A549 (cell line): ENCODE measurements around the gene CDH4. TPM values are rescaled to one million over a fixed set of nuclear protein-coding genes. Genes with fewer than 3 reads are reported as not detected.
A peak's percentile ranks its signal among the peaks of the same experiment; 100 is the strongest.
"Not testable (repeated sequence)": the region's sequence is repeated elsewhere in the genome, so short reads cannot be mapped to it uniquely, and the experiment has no call there.

ENCODE experiments used
- ATAC-seq, 2 experiments: fragments of 200-7000 bp in 1 of 2; fragments of >200 bp in 1 of 2; cut with Nextera tagmentation in 1 of 2; cut with Tn5 transposase in 1 of 2; 3 replicates each; pipeline versions ENCODE4 v1.8.0 to v1.9.1; 2018 to 2020; ENCODE audit warnings: mild to moderate bottlenecking in 1 of 2, moderate library complexity in 1 of 2
- CTCF ChIA-PET: fragments of 300-600 bp; sonication (Branson Sonifier 250); formaldehyde crosslinking; extraction: SDS; loops from one replicate; lab custom pipeline; 2021; ENCODE audit warnings: antibody characterized with exemption, inconsistent platforms; lab: Yijun Ruan, JAX
- POLR2A ChIA-PET: fragments of 350-600 bp; formaldehyde crosslinking; extraction: SDS; loops from one replicate; lab custom pipeline; 2021; ENCODE audit warnings: antibody characterized with exemption, inconsistent platforms; lab: Yijun Ruan, JAX
- DNase-seq, 2 experiments: peaks; one replicate each; pipeline versions ENCODE4 v3.0.0 to v3.0.0-alpha.2; 2011 to 2016; ENCODE audit warnings: low read depth in 1 of 2, low spot score in 1 of 2
- FAIRE-seq: peaks from 2 replicates; lab custom pipeline; 2011; peaks lifted over from hg19 to GRCh38; lab: Jason Lieb, UNC
- H3K27ac ChIP-seq, 2 experiments: fragments of >200 bp; sonication (Bioruptor Twin); formaldehyde crosslinking; 3 replicates each; pipeline ENCODE4 v1.5.1; 2016 to 2017
- H3K4me1 ChIP-seq: fragments of >200 bp; sonication (Bioruptor Twin); formaldehyde crosslinking; 3 replicates; pipeline ENCODE4 v1.6.1; 2016
- H3K4me2 ChIP-seq: fragments of >200 bp; sonication (Bioruptor Twin); formaldehyde crosslinking; 3 replicates; pipeline ENCODE4 v1.6.1; 2016
- H3K4me3 ChIP-seq: fragments of >200 bp; sonication (Bioruptor Twin); formaldehyde crosslinking; 3 replicates; pipeline ENCODE4 v1.5.1; 2016
- H3K9me3 ChIP-seq: fragments of >200 bp; sonication (Bioruptor Twin); formaldehyde crosslinking; 3 replicates; pipeline ENCODE4 v1.6.1; 2016
- CBX2 ChIP-seq: fragments of 200-600 bp; sonication (generic); IDR thresholded peaks from 2 replicates; pipeline ENCODE4 v1.6.1; 2016; ENCODE audit warnings: low read depth, mild to moderate bottlenecking, borderline replicate concordance
- EHF ChIP-seq: fragments of 250-450 bp; sonication (Bioruptor Pico); IDR thresholded peaks from 2 replicates; pipeline ENCODE4 v1.5.0; 2020; ENCODE audit warnings: mild to moderate bottlenecking
- EHMT2 ChIP-seq: fragments of 200-600 bp; sonication (generic); IDR thresholded peaks from 2 replicates; pipeline ENCODE4 v1.6.1; 2016; ENCODE audit warnings: antibody characterized with exemption, low read depth, mild to moderate bottlenecking, moderate library complexity
- EP300 ChIP-seq, 2 experiments: fragments of >200 bp; sonication (Bioruptor Twin); formaldehyde crosslinking; IDR thresholded peaks; 2 replicates in 1 of 2; 3 replicates in 1 of 2; pipeline ENCODE4 v1.6.1; 2016 to 2017
- FOSB ChIP-seq: fragments of 250-450 bp; sonication (Bioruptor Pico); IDR thresholded peaks from 2 replicates; pipeline ENCODE4 v1.5.0; 2020; ENCODE audit warnings: mild to moderate bottlenecking, moderate library complexity
- FOXS1 ChIP-seq: fragments of 250-450 bp; sonication (Bioruptor Pico); IDR thresholded peaks from 2 replicates; pipeline ENCODE4 v1.5.0; 2020; ENCODE audit warnings: mild to moderate bottlenecking, moderate library complexity
- HOXB5 ChIP-seq: fragments of 250-450 bp; sonication (Bioruptor Pico); IDR thresholded peaks from 2 replicates; pipeline ENCODE4 v1.5.0; 2020; ENCODE audit warnings: mild to moderate bottlenecking, moderate library complexity
- MYC ChIP-seq: IDR thresholded peaks from 2 replicates; pipeline ENCODE4 v1.6.1; 2012; ENCODE audit warnings: mild to moderate bottlenecking, inconsistent platforms, low read length, improper control_type of control experiment, borderline replicate concordance
- PHF8 ChIP-seq: fragments of 200-600 bp; sonication (generic); IDR thresholded peaks from 2 replicates; pipeline ENCODE4 v1.6.1; 2016; ENCODE audit warnings: low read depth, mild to moderate bottlenecking, antibody characterized with exemption, moderate library complexity, borderline replicate concordance
- RARB ChIP-seq: fragments of 250-450 bp; sonication (Bioruptor Pico); IDR thresholded peaks from 2 replicates; pipeline ENCODE4 v1.8.0; 2021; ENCODE audit warnings: mild to moderate bottlenecking, moderate library complexity
- RNF2 ChIP-seq: fragments of 200-600 bp; sonication (generic); IDR thresholded peaks from 2 replicates; pipeline ENCODE4 v1.6.1; 2016; ENCODE audit warnings: low read depth, mild to moderate bottlenecking, antibody characterized with exemption, moderate library complexity, borderline replicate concordance
- TP53 ChIP-seq: fragments of 250-450 bp; sonication (Bioruptor Pico); IDR thresholded peaks from 2 replicates; pipeline ENCODE4 v1.5.0; 2021; ENCODE audit warnings: mild to moderate bottlenecking, moderate library complexity
- ZC3H11A ChIP-seq: fragments of 450-650 bp; IDR thresholded peaks from 2 replicates; pipeline ENCODE4 v1.6.1; 2014; ENCODE audit warnings: antibody characterized with exemption, mild to moderate bottlenecking
- WGBS: methylation state at CpG from one replicate; pipeline ENCODE4 v1.1.6; 2017; ENCODE audit errors: missing lambda C conversion rate; 5-methylcytosine and 5-hydroxymethylcytosine counted together
- polyA plus RNA-seq, 4 experiments: library from polyadenylated mRNA; depleted of rRNA in 3 of 4; stranded (reverse); fragments of >200 nt; fragmentation: RNase III in 1 of 4; extraction: RNeasy Plus Mini Kit Qiagen cat#74134 plus additional on column Dnase treatment in 1 of 4; gene quantifications; 2 replicates in 3 of 4; 3 replicates in 1 of 4; pipeline ENCODE4 v1.2.3, GENCODE V29; 2011 to 2017
- TF ChIP-seq, protein P1 (sequence below): fragments of >200 bp; sonication (Bioruptor Twin); formaldehyde crosslinking; IDR thresholded peaks from 3 replicates; pipeline ENCODE4 v1.5.1; 2016

The CDH4 gene
- polyA plus RNA-seq, 2 of the 4 experiments (the other 2 are of a cell fraction): 3.4 to 10.3 TPM

DNA sequence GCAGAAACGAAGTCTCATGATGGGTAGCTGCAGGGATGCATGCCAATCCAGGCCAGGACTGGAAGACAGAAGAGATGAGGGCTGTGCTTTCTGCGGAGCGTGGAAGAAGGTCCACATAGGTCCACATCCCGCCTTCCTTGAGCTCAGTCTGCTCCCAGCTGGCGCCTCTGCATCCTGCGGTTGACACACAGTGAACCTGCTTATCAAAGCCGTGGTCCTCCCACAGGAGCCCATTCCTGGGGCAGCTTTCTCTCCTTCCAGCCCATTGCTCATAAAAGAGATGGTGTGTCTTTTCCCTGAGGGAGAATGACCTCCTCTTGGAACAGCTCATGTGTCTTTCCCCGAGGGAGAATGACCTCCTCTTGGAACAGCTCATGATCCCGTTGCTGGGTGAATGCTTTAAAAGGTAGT lies 225.4 kb downstream of the CDH4 start (continued):
- TF ChIP-seq, protein P1, sequence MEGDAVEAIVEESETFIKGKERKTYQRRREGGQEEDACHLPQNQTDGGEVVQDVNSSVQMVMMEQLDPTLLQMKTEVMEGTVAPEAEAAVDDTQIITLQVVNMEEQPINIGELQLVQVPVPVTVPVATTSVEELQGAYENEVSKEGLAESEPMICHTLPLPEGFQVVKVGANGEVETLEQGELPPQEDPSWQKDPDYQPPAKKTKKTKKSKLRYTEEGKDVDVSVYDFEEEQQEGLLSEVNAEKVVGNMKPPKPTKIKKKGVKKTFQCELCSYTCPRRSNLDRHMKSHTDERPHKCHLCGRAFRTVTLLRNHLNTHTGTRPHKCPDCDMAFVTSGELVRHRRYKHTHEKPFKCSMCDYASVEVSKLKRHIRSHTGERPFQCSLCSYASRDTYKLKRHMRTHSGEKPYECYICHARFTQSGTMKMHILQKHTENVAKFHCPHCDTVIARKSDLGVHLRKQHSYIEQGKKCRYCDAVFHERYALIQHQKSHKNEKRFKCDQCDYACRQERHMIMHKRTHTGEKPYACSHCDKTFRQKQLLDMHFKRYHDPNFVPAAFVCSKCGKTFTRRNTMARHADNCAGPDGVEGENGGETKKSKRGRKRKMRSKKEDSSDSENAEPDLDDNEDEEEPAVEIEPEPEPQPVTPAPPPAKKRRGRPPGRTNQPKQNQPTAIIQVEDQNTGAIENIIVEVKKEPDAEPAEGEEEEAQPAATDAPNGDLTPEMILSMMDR: no peak
- TF ChIP-seq, all 56 proteins: peak for 0

DNA sequence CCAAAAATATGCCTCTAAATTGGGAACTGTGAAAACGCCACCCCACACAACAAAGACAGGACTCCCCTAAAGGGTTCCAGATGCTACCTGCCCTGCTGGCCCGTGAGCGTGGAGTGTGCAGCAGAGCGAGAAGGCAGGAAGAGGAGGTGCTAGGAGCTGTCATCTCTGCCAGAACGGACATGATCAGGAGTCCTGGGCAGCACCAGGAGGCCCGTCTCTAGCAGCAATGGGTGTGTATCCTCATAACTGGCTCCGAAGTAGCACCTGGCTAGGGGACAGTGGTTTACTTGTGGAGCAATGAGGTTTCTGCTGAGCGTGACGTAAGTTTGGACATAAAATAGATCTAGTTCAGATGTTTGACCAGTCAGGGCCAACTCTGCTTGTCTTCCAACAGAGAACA lies 226.0 kb downstream of the CDH4 start:
- ChIA-PET POLR2A (no interaction called here), CTCF (no interaction called here)
- FAIRE-seq: no peak
- no peak for DNase-seq
- Histone ChIP-seq H3K9me3 (no peaks in the 10 kb centered on the region), H3K4me3 (no peak overlapping the region), H3K4me2 (no peak overlapping the region), H3K27ac (no peak overlapping the region), H3K4me1 (no peaks in the 10 kb centered on the region)
- 71% methylated on average over 9 of the region's 9 CpGs for WGBS
- no peak for ATAC-seq
- TF ChIP-seq EHMT2: no peak
- TF ChIP-seq RNF2: no peak
- TF ChIP-seq FOXS1 (CRISPR knock-in tag): no peak
- no peak for TF ChIP-seq EHF
- no peak for TF ChIP-seq HOXB5 (CRISPR knock-in tag)
- no peak for TF ChIP-seq ZC3H11A

DNA sequence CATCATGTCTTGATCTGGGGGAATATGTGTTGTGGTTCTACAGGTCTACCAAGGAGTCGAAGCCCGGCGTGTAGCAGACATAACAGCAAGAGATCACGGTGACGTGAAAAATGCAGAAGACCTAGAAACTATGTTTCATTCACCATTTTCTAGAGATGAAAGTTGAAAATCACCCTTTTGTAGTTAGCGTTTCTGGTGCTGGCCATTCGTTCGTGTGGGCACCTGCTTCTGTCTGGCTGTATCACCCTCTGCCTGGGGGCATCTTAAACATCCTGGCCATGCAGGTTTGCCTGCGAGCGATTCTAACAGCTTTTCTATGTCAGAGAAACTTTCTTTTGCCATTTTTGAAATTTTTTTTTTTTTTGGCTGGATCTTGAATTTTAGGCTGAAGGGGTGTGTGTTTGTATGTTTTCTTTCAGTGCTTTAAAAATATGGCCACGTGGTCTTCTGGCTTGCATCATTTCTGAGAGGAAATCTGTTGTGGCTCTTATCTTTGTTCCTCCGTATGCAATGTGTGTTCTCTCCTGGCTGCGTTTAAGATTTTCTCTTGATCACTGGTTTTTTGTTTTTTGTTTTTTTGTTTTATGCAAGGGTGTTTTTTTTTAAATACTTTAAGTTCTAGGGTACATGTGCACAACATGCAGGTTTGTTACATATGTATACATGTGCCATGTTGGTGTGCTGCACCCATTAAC lies 226.7 kb downstream of the CDH4 start:
- H3K4me2 ChIP-seq: no peak overlapping the region
- H3K9me3 ChIP-seq: no peaks in the 10 kb centered on the region
- no peak overlapping the region for H3K4me3 ChIP-seq
- no peak for DNase-seq
- 83% methylated on average over 13 of the region's 13 CpGs for WGBS
- no peaks in the 10 kb centered on the region for H3K4me1 ChIP-seq
- H3K27ac ChIP-seq: no peak overlapping the region
- TF ChIP-seq EP300 (IDR thresholded peaks at IDR 0.05) (no peak), RARB (CRISPR knock-in tag) (no peak), MYC (no peak), FOXS1 (CRISPR knock-in tag) (no peak)
- TF ChIP-seq, all 56 proteins: peak for 0
- FAIRE-seq (no peak), ATAC-seq (no peak)
- POLR2A ChIA-PET: no interaction called here
- CTCF ChIA-PET: no interaction called here

DNA sequence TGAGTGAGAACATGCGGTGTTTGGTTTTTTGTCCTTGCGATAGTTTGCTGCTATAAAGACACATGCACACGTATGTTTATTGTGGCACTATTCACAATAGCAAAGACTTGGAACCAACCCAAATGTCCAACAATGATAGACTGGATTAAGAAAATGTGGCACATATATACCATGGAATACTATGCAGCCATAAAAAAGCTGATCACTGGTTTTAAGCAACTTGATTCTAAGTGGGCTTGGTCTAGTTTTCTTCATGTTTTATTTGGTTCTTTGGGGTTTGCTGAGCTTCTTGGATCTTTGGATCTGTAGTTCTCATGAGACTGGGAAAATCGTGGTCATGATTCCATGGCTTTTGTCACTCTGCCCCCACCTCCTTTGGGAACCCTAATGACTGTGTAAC lies 227.4 kb downstream of the CDH4 start:
- DNase-seq, H3K27ac ChIP-seq, H3K4me3 ChIP-seq, H3K9me3 ChIP-seq, CTCF ChIA-PET, ATAC-seq, H3K4me2 ChIP-seq, POLR2A ChIA-PET, H3K4me1 ChIP-seq, FAIRE-seq: not testable (repeated sequence)
- 85% methylated on average over 4 of the region's 4 CpGs for WGBS

DNA sequence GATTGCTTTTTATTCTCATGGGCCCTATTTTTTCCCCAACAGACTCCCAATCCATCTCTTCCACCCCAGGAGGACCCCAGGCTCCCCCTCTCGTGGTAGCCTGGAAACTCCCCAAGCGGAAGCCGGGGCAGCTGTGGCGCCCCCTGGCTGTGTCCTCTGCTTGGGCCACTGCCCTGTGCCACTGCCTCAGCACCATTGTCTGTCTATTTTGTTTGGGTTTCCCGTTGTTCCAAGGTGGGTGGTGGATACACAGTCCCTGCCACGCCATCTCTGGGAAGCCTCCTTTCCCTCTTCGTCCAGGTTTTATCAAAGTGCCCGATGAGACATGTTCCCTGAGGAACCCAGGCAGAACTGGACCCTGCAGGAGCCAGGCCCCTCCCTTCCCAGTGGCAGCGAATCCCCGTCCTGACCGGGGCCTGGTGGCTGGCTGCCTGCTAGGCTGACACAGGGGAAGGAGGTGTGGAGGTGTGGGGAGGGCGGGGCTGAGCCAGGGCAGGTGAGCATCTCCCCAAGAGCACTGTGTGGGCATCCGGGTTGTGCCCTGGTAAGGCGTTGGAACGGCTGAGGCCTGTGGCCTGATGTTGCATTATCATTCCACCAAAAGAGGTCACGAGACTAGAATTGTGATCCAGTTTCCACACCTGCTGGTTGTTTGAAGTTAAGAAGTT lies 228.2 kb downstream of the CDH4 start:
- ChIA-PET CTCF (no interaction called here), POLR2A (no interaction called here)
- TF ChIP-seq, protein P1: 0 out of 3 replicates have a peak, but pooled peaks have one; percentile 11
- TF ChIP-seq FOSB (CRISPR knock-in tag) (no peak), CBX2 (no peak), TP53 (no peak), PHF8 (no peak)
- ATAC-seq: no peak
- H3K4me3 ChIP-seq: no peak overlapping the region
- no peak for FAIRE-seq
- WGBS: 83% methylated on average over 16 of the region's 16 CpGs
- no peak overlapping the region for H3K27ac ChIP-seq
- no peak for DNase-seq
- H3K4me2 ChIP-seq: no peak overlapping the region
- H3K4me1 ChIP-seq: no peaks in the 10 kb centered on the region
- H3K9me3 ChIP-seq: no peaks in the 10 kb centered on the region
